MCF 10A (cell line): ENCODE results near the gene B4GALT5. TPM values are rescaled to one million over a fixed set of nuclear protein-coding genes. Genes with fewer than 3 reads are reported as not detected.

Experiments
- BruUV-seq: library from RNA; stranded (reverse); fragments of 400-500 nt; replicated peaks from 2 replicates; lab custom pipeline; 2021; lab: Mats Ljungman, UMichigan
- CTCF ChIA-PET: fragments of 300-600 bp; sonication (Branson Sonifier 250); formaldehyde crosslinking; extraction: SDS; loops from one replicate; lab custom pipeline; 2021; ENCODE audit warnings: antibody characterized with exemption, inconsistent platforms; lab: Yijun Ruan, JAX
- POLR2A ChIA-PET: fragments of 300-600, 350-650 bp; sonication (Branson Sonifier 250); formaldehyde crosslinking; extraction: SDS; loops from one replicate; lab custom pipeline; 2020; ENCODE audit warnings: antibody characterized with exemption, inconsistent platforms; lab: Yijun Ruan, JAX
- DNase-seq: peaks from one replicate; pipeline ENCODE4 v3.0.0-alpha.2; 2018; ENCODE audit not compliant: unreplicated experiment
- H3K27ac Mint-ChIP-seq: one replicate; pipeline ENCODE4 v1.8.0; 2022; ENCODE audit warnings: mild to moderate bottlenecking, low read depth, mixed read lengths; ENCODE audit not compliant: unreplicated experiment
- H3K27me3 Mint-ChIP-seq: one replicate; pipeline ENCODE4 v1.8.0; 2022; ENCODE audit warnings: mixed read lengths; ENCODE audit not compliant: insufficient read depth, unreplicated experiment
- H3K36me3 Mint-ChIP-seq: one replicate; pipeline ENCODE4 v1.8.0; 2022; ENCODE audit warnings: mild to moderate bottlenecking, moderate library complexity, mixed read lengths; ENCODE audit not compliant: insufficient read depth, unreplicated experiment
- H3K4me1 Mint-ChIP-seq: one replicate; pipeline ENCODE4 v1.8.0; 2022; ENCODE audit warnings: mixed read lengths; ENCODE audit not compliant: insufficient read depth, unreplicated experiment
- H3K4me3 Mint-ChIP-seq: one replicate; pipeline ENCODE4 v1.8.0; 2022; ENCODE audit warnings: mild to moderate bottlenecking, moderate library complexity, mixed read lengths; ENCODE audit not compliant: unreplicated experiment
- H3K9me3 Mint-ChIP-seq: one replicate; pipeline ENCODE4 v1.8.0; 2022; ENCODE audit warnings: mixed read lengths; ENCODE audit not compliant: unreplicated experiment
- intact Hi-C: fragments of 100-400 bp; cut with micrococcal nuclease; formaldehyde crosslinking; loops from 2 replicates; pipeline ENCODE4 v1.14.1; 2022
- total RNA-seq: library from RNA; stranded (reverse); gene quantifications from 2 replicates; pipeline ENCODE4 v1.2.3, GENCODE V29; 2022
- TF ChIP-seq, protein P1 (sequence below): fragments of 200-600 bp; IDR thresholded peaks from one replicate; pipeline ENCODE4 v1.8.0; 2022; ENCODE audit warnings: antibody characterized with exemption, mild to moderate bottlenecking; ENCODE audit not compliant: unreplicated experiment

B4GALT5 gene
- total RNA-seq, 1 experiment from 2014 or later: 17.1 TPM

DNA sequence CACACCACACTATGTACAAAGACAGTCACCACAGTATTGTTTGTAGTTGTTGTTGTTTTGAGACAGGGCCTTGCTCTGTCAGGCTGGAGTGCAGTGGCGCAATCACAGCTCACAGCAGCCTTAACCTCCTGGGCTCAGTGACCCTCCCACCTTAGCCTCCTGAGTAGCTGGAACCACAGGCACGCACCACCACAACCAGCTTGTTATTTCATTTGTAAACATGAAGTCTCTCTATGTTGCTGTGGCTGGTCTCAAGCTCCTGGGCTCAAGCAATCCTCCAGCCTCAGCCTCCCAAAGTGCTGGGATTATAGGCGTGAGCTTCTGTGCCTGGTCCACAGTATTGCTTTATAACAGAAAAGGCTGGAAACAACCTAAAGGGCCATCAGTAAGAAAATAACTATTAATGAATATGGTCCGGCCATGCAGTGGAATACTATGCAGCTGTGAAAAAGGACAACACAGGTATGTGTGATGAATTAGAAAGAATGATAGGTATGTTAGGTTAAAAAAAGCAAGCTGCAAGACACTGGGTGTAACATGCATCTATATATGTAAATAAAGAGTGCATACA lies 115.8 kb downstream of the B4GALT5 start:
- H3K27me3 Mint-ChIP-seq: no peaks in the 10 kb centered on the region
- CTCF ChIA-PET: interaction anchor here (1.8 to 6.1 kb wide), 2 partner anchors 11 to 248 kb away, joined by 5 to 48 read pairs; no protein-coding TSS in a partner anchor
- DNase-seq: no peak
- H3K4me1 Mint-ChIP-seq: peaks cover 20% of the 10 kb centered on the region
- H3K27ac Mint-ChIP-seq: no peak overlapping the region
- POLR2A ChIA-PET: interaction anchor here (0.6 kb wide), 1 partner anchor 253 kb away, joined by 3 read pairs; no protein-coding TSS in a partner anchor
- no peaks in the 10 kb centered on the region for H3K36me3 Mint-ChIP-seq
- no TSS peak for BruUV-seq
- H3K4me3 Mint-ChIP-seq: no peak overlapping the region
- H3K9me3 Mint-ChIP-seq: no peaks in the 10 kb centered on the region
- TF ChIP-seq, protein P1, sequence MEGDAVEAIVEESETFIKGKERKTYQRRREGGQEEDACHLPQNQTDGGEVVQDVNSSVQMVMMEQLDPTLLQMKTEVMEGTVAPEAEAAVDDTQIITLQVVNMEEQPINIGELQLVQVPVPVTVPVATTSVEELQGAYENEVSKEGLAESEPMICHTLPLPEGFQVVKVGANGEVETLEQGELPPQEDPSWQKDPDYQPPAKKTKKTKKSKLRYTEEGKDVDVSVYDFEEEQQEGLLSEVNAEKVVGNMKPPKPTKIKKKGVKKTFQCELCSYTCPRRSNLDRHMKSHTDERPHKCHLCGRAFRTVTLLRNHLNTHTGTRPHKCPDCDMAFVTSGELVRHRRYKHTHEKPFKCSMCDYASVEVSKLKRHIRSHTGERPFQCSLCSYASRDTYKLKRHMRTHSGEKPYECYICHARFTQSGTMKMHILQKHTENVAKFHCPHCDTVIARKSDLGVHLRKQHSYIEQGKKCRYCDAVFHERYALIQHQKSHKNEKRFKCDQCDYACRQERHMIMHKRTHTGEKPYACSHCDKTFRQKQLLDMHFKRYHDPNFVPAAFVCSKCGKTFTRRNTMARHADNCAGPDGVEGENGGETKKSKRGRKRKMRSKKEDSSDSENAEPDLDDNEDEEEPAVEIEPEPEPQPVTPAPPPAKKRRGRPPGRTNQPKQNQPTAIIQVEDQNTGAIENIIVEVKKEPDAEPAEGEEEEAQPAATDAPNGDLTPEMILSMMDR: no peak
- intact Hi-C loops: no loop called here

DNA sequence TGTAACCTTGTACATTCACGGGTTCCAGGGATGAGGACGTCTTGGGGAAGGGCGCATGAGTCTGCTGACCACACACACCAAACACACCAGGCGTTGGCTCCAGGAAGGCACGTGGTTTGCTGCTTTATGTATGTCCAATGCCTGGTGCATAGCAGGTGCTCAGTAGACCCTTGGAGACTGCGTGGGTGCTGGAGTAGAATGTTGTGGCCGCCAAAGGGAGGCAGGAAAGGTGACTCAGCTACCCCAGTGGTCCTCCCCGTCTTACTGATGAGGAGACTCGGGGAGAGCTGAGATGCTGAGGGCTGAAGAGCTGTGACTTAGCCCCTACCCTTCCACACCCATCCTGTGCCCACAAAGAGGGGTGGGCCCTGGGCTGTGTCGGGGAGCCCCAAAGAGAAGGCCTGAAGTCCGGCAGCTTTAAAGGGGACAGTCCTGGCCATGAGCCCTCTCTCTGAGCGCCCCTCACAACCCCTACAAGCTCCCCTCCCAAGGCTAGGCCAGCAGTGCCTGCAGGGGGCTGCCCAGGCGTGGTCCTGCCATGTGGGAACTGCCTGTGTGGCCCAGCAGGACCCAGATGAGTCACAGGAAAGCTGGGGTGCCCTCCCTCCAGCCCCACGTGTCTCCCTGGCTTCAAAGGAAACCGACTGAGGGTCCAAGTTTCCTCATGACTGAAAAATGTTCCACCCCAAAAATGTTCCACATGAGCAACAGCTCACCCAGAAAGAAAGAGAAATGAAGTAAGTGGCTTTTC lies 117.7 kb downstream of the B4GALT5 start:
- CTCF ChIA-PET: interaction anchor here (0.7 to 6.1 kb wide), 3 partner anchors 13 to 55 kb away, joined by 4 to 48 read pairs (median 8); no protein-coding TSS in a partner anchor
- intact Hi-C loops: no loop called here
- no peak for DNase-seq
- TF ChIP-seq, protein P1: no peak
- no peak overlapping the region for H3K27ac Mint-ChIP-seq
- POLR2A ChIA-PET: interaction anchor here (0.7 kb wide), 1 partner anchor 402 kb away, joined by 3 read pairs; no protein-coding TSS in a partner anchor
- H3K27me3 Mint-ChIP-seq: no peaks in the 10 kb centered on the region
- no TSS peak for BruUV-seq
- H3K4me1 Mint-ChIP-seq: peaks cover 26% of the 10 kb centered on the region
- H3K4me3 Mint-ChIP-seq: no peak overlapping the region
- H3K9me3 Mint-ChIP-seq: no peaks in the 10 kb centered on the region
- H3K36me3 Mint-ChIP-seq: no peaks in the 10 kb centered on the region

DNA sequence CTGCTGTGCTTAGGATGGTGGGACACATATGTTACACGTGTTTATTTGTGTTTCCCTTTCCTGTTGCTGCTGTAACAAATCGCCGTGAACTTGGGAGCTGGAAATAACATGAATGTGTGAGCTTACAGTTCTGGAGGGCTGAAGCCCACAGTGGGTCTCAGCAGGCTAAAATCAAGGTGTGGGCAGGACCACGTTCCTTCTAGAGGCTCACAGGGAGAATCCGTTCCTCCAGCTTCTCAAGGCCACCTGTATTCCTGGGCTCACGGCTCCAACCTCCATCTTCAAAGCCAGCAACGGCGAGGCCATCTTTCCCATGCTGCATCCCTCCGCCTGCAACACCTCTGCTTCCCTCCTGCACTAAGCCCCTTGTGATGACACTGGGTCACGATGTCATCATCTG lies 118.3 kb downstream of the B4GALT5 start:
- H3K36me3 Mint-ChIP-seq: no peaks in the 10 kb centered on the region
- no peaks in the 10 kb centered on the region for H3K27me3 Mint-ChIP-seq
- no peak for DNase-seq
- no peak overlapping the region for H3K27ac Mint-ChIP-seq
- H3K4me3 Mint-ChIP-seq: no peak overlapping the region
- TF ChIP-seq, protein P1: no peak
- ChIA-PET CTCF (interaction anchor here (0.6 to 6.1 kb wide), 4 partner anchors 13 to 257 kb away, joined by 3 to 48 read pairs (median 6); no protein-coding TSS in a partner anchor), POLR2A (interaction anchor here (0.7 kb wide), 1 partner anchor 403 kb away, joined by 3 read pairs; no protein-coding TSS in a partner anchor)
- BruUV-seq: no TSS peak
- H3K4me1 Mint-ChIP-seq: peaks cover 26% of the 10 kb centered on the region
- no peaks in the 10 kb centered on the region for H3K9me3 Mint-ChIP-seq
- intact Hi-C loops: no loop called here

DNA sequence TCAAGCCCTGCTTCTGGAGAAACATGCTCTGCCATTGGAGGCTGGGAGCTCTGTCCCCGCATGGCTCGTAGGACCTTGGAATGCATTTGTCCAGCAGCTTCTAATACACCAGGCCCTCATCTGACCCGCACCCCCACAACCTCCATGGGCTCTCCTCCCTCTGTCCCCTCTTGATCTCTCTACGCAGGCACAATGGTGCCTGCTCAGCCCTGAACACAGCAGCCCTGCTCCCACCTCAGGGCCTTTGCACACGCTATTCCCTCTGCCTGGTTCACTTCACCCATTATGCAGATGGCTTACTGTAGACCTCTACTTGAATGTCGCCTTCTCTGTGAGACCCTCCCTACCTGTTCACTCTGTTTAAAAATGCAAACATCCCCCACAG lies 118.8 kb downstream of the B4GALT5 start:
- no TSS peak for BruUV-seq
- TF ChIP-seq, protein P1: no peak
- H3K27me3 Mint-ChIP-seq: no peaks in the 10 kb centered on the region
- DNase-seq: no peak
- H3K36me3 Mint-ChIP-seq: no peaks in the 10 kb centered on the region
- POLR2A ChIA-PET: interaction anchor here (0.7 to 1.2 kb wide), 2 partner anchors 9 to 403 kb away, joined by 3 read pairs; no protein-coding TSS in a partner anchor
- H3K4me3 Mint-ChIP-seq: no peak overlapping the region
- H3K4me1 Mint-ChIP-seq: peaks cover 26% of the 10 kb centered on the region
- H3K9me3 Mint-ChIP-seq: no peaks in the 10 kb centered on the region
- H3K27ac Mint-ChIP-seq: no peak overlapping the region
- CTCF ChIA-PET: interaction anchor here (0.6 to 6.1 kb wide), 5 partner anchors 14 to 257 kb away, joined by 3 to 48 read pairs (median 5); no protein-coding TSS in a partner anchor
- intact Hi-C loops: no loop called here
